Loucy (cell line): ENCODE data around the gene AGBL4.

Source experiments
- H2AFZ ChIP-seq: fragments of 200-600 bp; sonication (generic); 2 replicates; pipeline ENCODE4 v1.6.0; 2016; ENCODE audit warnings: antibody characterized with exemption, mild to moderate bottlenecking, low read length, moderate library complexity
- H3F3A ChIP-seq: fragments of 200-600 bp; 2 replicates; pipeline ENCODE4 v1.6.0; 2016; ENCODE audit warnings: antibody characterized with exemption, low read depth, mild to moderate bottlenecking
- H3K27me3 ChIP-seq: fragments of 200-600 bp; sonication (generic); 2 replicates; pipeline ENCODE4 v1.6.1; 2014; ENCODE audit warnings: low read length, mild to moderate bottlenecking; ENCODE audit not compliant: insufficient read depth, poor library complexity, severe bottlenecking
- H3K36me3 ChIP-seq: fragments of 200-600 bp; sonication (generic); 2 replicates; pipeline ENCODE4 v1.6.1; 2016; ENCODE audit warnings: low read length; ENCODE audit not compliant: insufficient read depth
- H3K4me1 ChIP-seq: fragments of 200-600 bp; sonication (generic); 2 replicates; pipeline ENCODE4 v1.5.1; 2014; ENCODE audit warnings: low read length, mild to moderate bottlenecking; ENCODE audit not compliant: insufficient read depth, poor library complexity, severe bottlenecking
- H3K4me2 ChIP-seq: fragments of 200-600 bp; sonication (generic); 2 replicates; pipeline ENCODE4 v1.6.0; 2014; ENCODE audit warnings: antibody characterized with exemption, low read length, low read depth, mild to moderate bottlenecking; ENCODE audit not compliant: poor library complexity, severe bottlenecking
- H3K4me3 ChIP-seq: fragments of 200-600 bp; sonication (generic); 2 replicates; pipeline ENCODE4 v1.5.1; 2014; ENCODE audit warnings: low read length, mild to moderate bottlenecking, mixed read lengths; ENCODE audit not compliant: poor library complexity, severe bottlenecking
- H3K79me2 ChIP-seq: fragments of 200-600 bp; sonication (generic); 2 replicates; pipeline ENCODE4 v1.6.1; 2014; ENCODE audit warnings: low read length; ENCODE audit not compliant: insufficient read depth
- H3K9ac ChIP-seq: fragments of 200-600 bp; sonication (generic); 2 replicates; pipeline ENCODE4 v1.6.0; 2014; ENCODE audit warnings: mild to moderate bottlenecking, low read depth, low read length, moderate library complexity; ENCODE audit not compliant: poor library complexity, severe bottlenecking
- H3K9me2 ChIP-seq: fragments of 200-600 bp; sonication (generic); replicated peaks from 2 replicates; pipeline ENCODE4 v1.6.1; 2016; ENCODE audit warnings: low read depth, low read length, mixed read lengths
- H3K9me3 ChIP-seq: fragments of 200-600 bp; sonication (generic); 2 replicates; pipeline ENCODE4 v1.6.1; 2014; ENCODE audit warnings: mild to moderate bottlenecking, antibody characterized with exemption, low read length, low read depth; ENCODE audit not compliant: insufficient read depth
- H4K20me1 ChIP-seq: fragments of 200-600 bp; sonication (generic); 2 replicates; pipeline ENCODE4 v1.6.0; 2014; ENCODE audit warnings: antibody characterized with exemption, low read length, mild to moderate bottlenecking; ENCODE audit not compliant: insufficient read depth, poor library complexity, severe bottlenecking
- CTCF ChIP-seq: fragments of 200-600 bp; sonication (generic); conservative IDR thresholded peaks from 2 replicates; pipeline ENCODE4 v1.5.1; 2014; ENCODE audit warnings: mild to moderate bottlenecking, antibody characterized with exemption, low read length
- EZH2phosphoT487 ChIP-seq: fragments of 200-600 bp; IDR thresholded peaks from 2 replicates; pipeline ENCODE4 v1.6.1; 2018; ENCODE audit warnings: antibody characterized with exemption, mild to moderate bottlenecking, moderate library complexity, borderline replicate concordance

The AGBL4 gene

DNA sequence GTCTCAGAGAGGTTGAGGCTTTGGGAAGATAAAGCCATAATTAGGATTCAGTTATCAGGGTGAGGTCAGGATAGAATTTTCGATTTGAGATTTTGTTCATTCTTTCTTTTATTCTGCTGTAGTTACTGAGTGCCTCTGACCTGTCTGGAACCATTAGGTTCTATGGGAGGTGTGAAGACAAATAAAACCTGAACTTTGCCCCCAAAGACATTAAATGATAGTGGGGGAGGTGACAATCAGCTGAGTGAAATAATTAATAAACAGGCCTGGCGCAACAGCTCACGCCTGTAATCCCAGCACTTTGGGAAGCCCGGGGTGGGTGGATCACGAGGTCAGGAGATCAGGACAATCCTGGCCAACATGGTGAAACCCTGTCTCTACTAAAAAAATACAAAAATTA, 1496.7 kb downstream of the AGBL4 start:
- TF ChIP-seq EZH2phosphoT487 (no peak), CTCF (no peak)
- Histone ChIP-seq H3K27me3 (no peaks in the 10 kb centered on the region), H3K79me2 (no peaks in the 10 kb centered on the region), H3K4me3 (no peak overlapping the region), H3F3A (no peaks in the 10 kb centered on the region), H3K4me2 (no peak overlapping the region), H3K9me2 (no peaks in the 10 kb centered on the region), H3K4me1 (no peaks in the 10 kb centered on the region), H3K36me3 (no peaks in the 10 kb centered on the region), H2AFZ (no peak overlapping the region), H4K20me1 (peaks cover 4% of the 10 kb centered on the region), H3K9ac (no peak overlapping the region), H3K9me3 (no peaks in the 10 kb centered on the region)

DNA sequence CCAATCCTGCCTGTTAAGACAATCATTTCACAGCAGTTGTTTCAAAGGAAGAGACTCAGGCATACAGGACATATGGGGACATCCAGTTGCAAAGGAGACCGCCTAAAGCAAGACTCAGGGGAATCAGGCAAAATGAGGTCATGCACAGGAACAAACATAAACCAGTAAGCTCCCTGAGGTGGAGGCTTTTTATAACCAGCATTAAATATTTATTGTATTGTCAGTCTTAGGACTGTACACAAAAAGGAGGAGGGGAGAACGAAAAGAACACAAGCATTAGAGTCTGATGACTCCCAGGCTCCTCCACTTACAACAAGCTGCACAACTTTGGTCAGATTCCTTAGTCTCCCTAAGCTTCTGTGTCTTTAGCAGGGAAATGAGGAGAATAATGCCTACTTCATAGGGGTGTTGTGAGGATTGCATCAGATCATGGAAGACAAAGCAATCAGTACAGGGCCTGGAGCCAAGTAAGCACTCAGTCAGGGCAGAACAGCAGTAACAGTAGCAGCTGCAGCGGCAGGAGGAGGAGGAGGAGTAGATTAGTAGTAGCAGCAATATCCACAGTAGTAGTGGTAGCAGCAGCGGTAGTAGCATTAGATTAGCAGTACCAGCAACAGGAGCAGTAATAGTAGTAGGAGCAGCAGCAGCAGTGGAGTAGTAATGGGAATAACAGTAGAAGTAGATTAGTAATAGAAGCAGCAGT, 1497.6 kb downstream of the AGBL4 start:
- no peaks in the 10 kb centered on the region for H3K36me3 ChIP-seq
- H2AFZ ChIP-seq: no peak overlapping the region
- H4K20me1 ChIP-seq: peaks cover 2% of the 10 kb centered on the region
- no peaks in the 10 kb centered on the region for H3F3A ChIP-seq
- no peaks in the 10 kb centered on the region for H3K9me2 ChIP-seq
- no peak overlapping the region for H3K4me2 ChIP-seq
- H3K79me2 ChIP-seq: no peaks in the 10 kb centered on the region
- H3K4me3 ChIP-seq: no peak overlapping the region
- H3K27me3 ChIP-seq: no peaks in the 10 kb centered on the region
- H3K9me3 ChIP-seq: no peaks in the 10 kb centered on the region
- H3K4me1 ChIP-seq: no peaks in the 10 kb centered on the region
- no peak for TF ChIP-seq CTCF
- TF ChIP-seq EZH2phosphoT487: no peak
- no peak overlapping the region for H3K9ac ChIP-seq

GRCh38 chr1:48524892-48525467, 1498.8 kb downstream of the AGBL4 start:
- TF ChIP-seq CTCF (no peak), EZH2phosphoT487 (no peak)
- H3K4me2 ChIP-seq: no peak overlapping the region
- H3K79me2 ChIP-seq: no peaks in the 10 kb centered on the region

More at GRCh38 chr1:48524892-48525467, 1498.8 kb downstream of the AGBL4 start:
- no peak overlapping the region for H3K9ac ChIP-seq
- H3K4me3 ChIP-seq: no peak overlapping the region
- no peaks in the 10 kb centered on the region for H3K9me3 ChIP-seq
- no peaks in the 10 kb centered on the region for H4K20me1 ChIP-seq
- H3F3A ChIP-seq: no peaks in the 10 kb centered on the region
- H3K9me2 ChIP-seq: no peaks in the 10 kb centered on the region
- H3K36me3 ChIP-seq: no peaks in the 10 kb centered on the region
- H2AFZ ChIP-seq: no peak overlapping the region
- no peaks in the 10 kb centered on the region for H3K4me1 ChIP-seq
- no peaks in the 10 kb centered on the region for H3K27me3 ChIP-seq
